Measurements from ENCODE around the gene NOP16.

DNA sequence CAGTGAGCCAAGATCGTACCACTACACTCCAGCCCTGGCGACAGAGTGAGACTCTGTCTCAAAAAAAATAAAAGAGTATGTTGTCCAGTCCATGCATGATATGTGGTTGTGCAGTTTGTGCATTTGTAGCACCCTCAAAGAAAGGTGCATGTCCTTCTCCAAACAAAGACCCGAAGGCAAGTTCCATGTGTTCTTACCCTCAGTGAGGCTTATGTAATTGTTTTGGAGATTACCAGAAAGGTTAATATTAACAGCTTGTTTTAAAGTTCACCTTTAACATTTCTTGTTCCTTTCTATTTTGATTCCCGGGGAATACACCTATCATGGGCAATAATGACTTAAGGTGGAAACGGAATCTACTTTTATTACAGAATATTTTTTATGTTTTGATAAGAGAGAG lies 49.1 kb downstream of the NOP16 start:
- TF ChIP-seq TCF12 (IDR thresholded peaks at IDR 0.05; ENCODE audit: low read depth) (no peak), EP300 (IDR thresholded peaks at IDR 0.05; ENCODE audit: borderline replicate concordance) (no peak), EGR1 (IDR thresholded peaks at IDR 0.05) (no peak), CEBPB (IDR thresholded peaks at IDR 0.05) (no peak), NFIC (IDR thresholded peaks at IDR 0.05) (no peak), YY1 (IDR thresholded peaks at IDR 0.05; ENCODE audit: low read depth) (no peak), ZBTB7A (IDR thresholded peaks at IDR 0.05; ENCODE audit: low read depth) (no peak), TEAD4 (IDR thresholded peaks at IDR 0.05) (no peak), FOXM1 (IDR thresholded peaks at IDR 0.05; ENCODE audit: borderline replicate concordance, low read depth) (no peak), RAD21 (IDR thresholded peaks at IDR 0.05; ENCODE audit: low read depth) (no peak)
- TF ChIP-seq, protein P1, sequence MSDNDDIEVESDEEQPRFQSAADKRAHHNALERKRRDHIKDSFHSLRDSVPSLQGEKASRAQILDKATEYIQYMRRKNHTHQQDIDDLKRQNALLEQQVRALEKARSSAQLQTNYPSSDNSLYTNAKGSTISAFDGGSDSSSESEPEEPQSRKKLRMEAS (IDR thresholded peaks at IDR 0.05) = no peak
- TF ChIP-seq, protein P2, sequence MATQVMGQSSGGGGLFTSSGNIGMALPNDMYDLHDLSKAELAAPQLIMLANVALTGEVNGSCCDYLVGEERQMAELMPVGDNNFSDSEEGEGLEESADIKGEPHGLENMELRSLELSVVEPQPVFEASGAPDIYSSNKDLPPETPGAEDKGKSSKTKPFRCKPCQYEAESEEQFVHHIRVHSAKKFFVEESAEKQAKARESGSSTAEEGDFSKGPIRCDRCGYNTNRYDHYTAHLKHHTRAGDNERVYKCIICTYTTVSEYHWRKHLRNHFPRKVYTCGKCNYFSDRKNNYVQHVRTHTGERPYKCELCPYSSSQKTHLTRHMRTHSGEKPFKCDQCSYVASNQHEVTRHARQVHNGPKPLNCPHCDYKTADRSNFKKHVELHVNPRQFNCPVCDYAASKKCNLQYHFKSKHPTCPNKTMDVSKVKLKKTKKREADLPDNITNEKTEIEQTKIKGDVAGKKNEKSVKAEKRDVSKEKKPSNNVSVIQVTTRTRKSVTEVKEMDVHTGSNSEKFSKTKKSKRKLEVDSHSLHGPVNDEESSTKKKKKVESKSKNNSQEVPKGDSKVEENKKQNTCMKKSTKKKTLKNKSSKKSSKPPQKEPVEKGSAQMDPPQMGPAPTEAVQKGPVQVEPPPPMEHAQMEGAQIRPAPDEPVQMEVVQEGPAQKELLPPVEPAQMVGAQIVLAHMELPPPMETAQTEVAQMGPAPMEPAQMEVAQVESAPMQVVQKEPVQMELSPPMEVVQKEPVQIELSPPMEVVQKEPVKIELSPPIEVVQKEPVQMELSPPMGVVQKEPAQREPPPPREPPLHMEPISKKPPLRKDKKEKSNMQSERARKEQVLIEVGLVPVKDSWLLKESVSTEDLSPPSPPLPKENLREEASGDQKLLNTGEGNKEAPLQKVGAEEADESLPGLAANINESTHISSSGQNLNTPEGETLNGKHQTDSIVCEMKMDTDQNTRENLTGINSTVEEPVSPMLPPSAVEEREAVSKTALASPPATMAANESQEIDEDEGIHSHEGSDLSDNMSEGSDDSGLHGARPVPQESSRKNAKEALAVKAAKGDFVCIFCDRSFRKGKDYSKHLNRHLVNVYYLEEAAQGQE (IDR thresholded peaks at IDR 0.05; ENCODE audit: low read depth) = no peak
- TF ChIP-seq, protein P3, sequence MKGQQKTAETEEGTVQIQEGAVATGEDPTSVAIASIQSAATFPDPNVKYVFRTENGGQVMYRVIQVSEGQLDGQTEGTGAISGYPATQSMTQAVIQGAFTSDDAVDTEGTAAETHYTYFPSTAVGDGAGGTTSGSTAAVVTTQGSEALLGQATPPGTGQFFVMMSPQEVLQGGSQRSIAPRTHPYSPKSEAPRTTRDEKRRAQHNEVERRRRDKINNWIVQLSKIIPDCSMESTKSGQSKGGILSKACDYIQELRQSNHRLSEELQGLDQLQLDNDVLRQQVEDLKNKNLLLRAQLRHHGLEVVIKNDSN (IDR thresholded peaks at IDR 0.05) = no peak
